ENCODE data around the gene PLB1.

PLB1 gene

DNA sequence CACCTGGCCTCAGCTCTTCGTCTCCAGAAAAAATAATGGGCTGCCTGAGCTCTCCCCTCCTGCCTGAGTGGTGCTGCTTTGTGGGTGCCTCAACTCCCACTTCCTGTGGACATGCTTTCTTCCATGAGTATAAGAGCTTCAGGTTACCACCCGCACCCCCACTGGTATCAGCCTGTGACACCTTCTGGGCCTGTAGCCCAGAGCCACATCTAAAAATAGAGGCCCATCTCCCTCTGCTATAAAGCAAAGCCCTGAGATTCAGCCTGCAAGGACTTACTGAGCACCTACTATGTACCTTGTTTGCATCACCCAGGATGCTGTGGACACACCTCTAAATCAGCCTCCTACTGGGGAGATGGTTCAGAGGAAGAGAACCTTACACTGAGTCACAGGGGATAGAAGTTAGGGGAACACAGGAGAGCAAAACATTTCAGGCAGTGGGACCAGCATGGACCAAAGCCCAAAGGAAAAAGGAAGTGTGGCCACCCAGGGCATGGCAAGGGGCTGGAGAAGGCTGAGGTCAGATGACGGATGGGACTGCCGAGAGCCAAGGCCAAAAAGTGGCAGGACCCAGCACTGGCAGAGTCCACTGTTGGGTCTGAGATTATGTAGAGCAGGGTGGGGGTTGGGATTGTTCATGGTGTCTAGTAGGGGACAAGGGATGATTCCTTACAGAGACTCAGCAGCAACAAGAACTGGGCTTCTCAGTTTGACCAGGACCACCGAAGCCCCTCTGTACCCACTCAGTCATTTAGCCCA is 132.0 kb downstream of the PLB1 start:
- DNase-seq (ENCODE audit: low read depth, low spot score), result no peak

DNA sequence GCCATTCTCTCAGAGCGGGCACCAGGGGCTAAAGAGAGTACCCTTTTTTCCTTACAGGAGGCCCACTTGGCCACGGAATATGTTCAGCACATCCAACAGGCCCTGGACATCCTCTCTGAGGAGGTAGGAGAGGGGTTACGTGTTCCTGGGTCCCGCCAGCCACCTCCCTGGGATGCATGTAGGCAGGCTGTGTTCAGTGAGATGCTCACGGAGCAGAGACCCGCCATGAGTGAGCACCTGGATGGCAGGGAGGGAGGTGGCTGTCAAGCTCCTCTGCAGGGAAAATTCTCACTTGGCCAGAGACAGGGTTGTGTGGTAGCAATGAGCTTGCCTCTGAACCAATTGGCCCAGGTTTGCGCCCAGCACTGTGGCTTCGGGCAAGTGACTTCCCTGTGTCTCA is 132.6 kb downstream of the PLB1 start:
- DNase-seq (ENCODE audit: low read depth, low spot score), result no peak

DNA sequence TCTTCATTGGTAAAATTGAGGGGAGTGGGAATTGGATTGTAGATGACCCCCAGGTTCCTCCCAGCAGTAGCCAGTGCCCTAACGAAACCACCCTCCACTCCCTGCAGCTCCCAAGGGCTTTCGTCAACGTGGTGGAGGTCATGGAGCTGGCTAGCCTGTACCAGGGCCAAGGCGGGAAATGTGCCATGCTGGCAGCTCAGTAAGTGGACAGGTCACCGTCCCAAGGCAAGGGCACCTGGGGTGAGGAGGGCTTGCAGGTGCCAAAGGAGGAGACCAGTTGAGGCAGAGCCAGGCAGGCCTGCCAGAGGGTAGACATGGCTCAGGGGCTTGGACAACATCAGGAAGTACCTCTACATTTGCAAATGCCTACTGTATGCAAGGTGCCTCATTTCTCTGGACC is 133.1 kb downstream of the PLB1 start:
- no peak for DNase-seq (ENCODE audit: low read depth, low spot score)

DNA sequence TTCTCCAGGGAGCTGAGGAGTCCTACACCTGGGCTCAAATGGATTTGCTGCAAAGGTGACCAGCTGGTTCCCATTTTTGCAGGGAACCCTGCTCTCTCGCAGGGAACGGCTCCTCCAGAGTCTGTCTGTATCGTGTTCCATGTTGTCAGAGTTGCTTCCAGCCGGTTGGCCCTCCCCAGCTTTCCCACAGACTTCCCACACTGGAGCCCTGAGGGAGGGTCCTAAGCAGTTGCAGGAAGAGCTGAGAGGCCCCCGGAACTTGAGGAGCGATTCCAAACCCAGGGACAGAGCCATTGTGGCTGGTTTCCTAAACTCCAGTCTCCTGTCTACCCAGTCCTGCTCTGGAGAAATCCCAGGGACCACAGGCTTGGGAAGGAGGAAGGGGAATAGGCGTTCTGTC is 134.1 kb downstream of the PLB1 start:
- no peak for DNase-seq (ENCODE audit: low read depth, low spot score)

DNA sequence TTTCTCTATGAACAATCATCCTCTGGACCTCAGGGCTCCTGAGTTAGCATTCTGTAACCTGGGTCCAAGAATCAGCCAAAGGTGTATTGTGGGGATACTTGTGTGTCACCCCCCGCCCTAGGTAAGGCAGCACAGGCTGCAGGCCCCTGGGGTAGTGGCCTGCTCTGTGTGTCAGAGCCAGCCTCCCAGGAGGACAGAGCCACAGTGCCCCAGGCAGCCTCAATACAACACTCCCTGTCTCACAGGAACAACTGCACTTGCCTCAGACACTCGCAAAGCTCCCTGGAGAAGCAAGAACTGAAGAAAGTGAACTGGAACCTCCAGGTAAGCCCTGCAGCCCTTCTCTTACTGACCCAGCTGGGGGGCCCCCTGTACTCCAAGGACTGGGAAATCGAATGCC is 134.5 kb downstream of the PLB1 start:
- DNase-seq (ENCODE audit: low read depth, low spot score), result no peak

DNA sequence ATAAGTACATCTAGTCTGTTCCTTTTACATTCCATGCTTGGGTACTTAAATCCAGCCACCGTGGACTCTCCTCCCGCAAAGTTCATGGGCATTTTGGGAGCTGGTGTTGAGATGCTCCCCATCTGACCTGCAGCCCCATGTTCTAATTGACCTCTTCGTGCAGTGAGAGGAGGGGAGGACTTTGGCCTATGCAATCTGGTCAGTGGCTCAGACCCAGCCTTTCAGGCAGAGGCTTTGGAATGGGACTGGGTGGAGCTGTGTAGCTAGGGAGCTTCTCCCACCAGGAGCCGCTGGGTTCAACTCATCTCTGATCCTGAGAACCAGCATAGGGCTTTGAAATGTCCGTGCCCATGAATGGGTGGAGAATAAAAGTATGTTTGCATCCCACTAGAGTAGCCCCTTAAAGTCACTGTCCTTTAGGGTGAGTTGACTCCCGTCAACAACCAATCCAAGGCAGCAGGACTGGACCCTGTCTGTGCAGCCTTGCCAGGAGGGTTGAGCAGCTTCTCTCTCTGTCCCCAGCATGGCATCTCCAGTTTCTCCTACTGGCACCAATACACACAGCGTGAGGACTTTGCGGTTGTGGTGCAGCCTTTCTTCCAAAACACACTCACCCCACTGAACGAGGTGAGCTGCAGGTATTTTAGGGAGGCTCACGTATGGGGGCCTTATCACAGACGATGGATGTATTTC is 135.8 kb downstream of the PLB1 start:
- DNase-seq (ENCODE audit: low read depth, low spot score), result no peak

DNA sequence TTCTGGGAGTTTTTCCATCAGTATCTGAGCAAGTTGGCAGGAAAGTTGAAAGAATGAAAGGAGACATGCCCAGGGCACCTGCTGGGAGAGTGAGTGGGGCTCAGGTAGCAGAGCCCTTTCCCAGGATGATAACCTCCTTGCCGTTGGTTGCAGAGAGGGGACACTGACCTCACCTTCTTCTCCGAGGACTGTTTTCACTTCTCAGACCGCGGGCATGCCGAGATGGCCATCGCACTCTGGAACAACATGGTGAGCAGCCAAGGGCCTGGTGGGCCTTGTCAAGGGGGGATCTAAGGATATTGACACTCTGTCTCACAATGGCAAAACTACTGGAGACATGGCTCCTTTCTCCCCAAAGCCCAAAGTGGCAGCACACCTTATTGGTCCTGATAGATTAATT is 136.9 kb downstream of the PLB1 start:
- no peak for DNase-seq (ENCODE audit: low read depth, low spot score)

DNA sequence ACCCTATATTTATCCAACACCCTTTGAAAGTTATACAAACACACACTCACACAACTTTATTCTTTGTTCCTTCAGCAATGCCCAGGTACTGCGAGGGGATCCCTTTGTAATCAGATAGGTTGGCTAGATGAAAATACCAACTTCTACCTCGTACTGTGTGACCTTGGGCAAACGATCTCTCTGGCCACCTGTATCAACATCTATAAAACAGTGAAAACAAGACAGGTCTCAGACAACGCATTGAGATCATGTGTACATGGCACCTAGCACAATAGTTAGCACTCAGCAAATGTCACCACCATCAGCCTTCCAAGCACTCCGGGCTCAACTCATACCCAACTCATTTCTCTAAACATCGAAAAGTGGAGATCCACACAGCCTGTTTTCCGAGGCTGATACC is 137.3 kb downstream of the PLB1 start:
- no peak for DNase-seq (ENCODE audit: low read depth, low spot score)

DNA sequence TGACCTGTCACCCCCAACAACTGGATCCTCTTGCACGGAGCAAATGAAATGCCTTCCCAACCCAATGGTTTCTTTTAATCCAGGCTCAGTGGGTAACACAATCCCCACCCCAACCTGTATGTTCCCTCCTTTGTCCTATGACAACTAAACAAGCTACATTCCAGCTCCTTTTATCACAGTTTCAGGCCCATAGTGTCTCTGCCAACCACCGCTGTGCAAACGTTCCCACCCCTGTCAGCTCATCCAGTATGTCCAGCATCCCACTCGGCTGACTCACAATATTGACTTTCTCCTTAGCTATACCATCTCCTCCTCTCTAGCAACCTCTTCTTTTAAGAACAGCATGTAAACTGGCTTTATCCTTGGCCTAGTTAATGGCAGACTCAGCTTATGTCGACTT is 137.9 kb downstream of the PLB1 start:
- no peak for DNase-seq (ENCODE audit: low read depth, low spot score)

DNA sequence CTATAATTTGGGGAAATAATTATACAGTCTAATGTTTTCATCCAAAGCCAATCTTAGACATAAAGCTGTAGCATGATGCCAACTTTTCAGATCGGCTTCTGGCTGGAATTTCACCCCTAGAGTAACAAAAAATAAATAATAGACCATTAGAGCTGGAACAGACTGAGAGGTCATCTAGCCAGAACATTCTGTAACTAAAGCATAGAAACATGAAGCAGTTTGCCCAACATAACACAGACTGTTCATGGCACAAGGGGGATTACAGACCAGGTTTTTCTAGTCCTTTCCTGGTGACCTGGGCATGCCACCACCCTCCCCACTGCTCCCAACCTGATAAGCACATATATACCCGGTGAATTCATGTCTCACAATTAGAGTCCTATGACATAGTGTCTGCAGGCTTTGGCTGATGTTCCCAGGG is 139.3 kb downstream of the PLB1 start:
- DNase-seq (ENCODE audit: low read depth, low spot score), result no peak

DNA sequence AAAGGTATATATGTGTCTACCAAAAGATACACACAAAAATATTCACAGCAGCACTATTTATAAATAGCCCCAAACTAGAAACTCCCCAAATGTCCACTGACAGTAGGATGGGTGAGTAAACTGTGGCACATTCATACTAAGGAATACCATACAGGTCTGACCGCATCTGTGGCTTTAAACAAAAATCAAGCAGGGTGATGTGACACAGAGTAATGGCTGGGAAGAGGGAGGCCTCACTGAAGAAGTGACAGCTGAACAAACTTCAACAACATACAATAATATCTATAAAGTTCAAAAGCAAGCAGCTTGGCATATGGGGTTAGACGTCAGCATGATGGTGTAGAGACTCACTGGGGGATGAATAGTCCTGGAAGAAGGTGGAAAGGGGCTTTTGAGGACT is 140.6 kb downstream of the PLB1 start:
- DNase-seq (ENCODE audit: low read depth, low spot score), result no peak

DNA sequence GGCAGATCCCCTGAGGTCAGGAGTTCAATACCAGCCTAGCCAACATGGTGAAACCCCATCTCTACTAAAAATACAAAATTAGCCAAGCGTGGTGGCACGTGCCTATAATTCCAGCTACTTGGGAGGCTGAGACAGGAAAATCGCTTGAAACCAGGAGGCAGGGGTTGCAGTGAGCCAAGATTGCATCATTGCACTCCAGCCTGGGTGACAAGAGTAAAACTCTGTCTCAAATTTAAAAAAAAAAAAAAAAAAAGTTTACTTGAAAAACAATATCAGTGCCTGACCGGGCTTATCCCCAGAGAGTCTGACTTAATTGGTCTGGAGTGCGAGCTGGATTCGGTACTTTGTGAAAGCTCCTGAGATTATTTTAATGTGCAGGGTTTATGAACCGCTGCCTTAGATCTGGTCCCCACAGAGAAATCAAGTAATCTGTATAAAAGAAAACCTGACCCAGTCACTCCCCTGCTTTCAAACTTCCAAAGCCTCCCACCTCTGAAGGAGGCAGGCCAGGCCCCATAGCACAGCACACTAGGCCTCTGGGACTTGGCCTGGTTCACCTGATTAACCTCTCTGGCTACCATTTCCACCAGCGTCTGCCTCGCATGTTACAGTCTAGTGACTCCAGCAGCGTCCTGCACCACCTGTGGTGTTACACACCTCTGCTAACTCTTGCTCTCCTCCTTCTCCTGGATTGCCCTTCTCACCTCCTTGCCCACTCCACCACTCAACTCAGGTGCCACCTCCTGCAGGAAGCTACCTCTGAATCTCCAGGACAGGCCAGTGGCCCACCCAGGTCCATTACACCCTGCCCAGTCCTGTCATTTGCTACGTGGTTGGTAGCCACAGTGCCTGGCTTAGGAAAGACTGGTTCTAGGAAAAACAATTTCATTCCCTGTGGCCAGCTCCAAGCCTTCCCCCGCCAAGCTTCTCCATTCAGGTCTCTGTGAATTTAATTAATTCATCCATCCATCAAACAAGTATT is 141.5 kb downstream of the PLB1 start:
- no peak for DNase-seq (ENCODE audit: low read depth, low spot score)

DNA sequence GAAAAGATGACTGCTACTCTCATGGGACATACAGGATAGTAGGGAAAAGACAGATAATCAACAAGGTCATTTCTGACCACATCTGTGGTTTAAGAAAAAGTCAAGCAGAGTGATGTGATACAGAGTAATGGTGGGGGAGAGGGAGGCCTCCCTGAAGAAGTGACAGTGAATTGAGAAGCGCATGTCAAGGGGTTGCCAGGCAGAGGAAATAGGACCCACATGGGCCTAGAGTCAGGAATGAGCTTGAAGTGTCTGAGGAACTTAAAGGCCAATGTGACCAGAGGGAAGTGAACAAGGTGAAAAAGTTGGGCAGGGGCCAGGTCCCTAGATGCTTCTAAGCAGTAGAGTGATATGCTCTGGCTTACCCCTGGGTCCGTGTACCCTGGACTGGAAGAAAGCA is 142.2 kb downstream of the PLB1 start:
- DNase-seq (ENCODE audit: low read depth, low spot score), result no peak

DNA sequence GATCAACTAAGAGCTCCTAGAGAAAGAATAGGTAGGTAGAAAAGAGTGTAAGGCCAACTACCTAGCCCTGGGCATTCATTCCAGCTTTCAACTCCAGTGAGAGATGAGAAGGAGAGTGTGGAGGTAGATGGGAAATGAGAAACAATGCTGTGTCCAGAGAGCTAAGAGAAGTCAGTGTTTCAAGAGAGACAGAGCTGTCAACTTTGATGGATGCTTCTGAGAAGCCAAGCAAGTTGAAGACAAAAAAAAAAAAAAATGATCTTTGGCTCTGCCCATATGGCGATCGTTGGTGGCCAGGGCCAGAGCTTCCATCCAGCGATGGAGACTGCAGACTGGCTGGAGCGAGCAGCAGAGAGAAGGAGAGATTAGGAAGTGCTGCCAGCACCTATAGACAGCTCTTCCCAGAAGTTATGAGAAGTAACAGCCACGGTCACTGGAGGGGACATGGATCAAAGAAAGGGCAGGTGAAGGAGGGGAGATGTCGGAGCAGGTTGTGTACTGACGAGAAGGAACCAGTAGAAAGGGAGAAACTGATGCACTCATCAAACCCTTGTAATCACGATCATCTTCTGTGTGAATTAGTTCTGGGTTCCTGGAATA is 143.3 kb downstream of the PLB1 start:
- DNase-seq (ENCODE audit: low read depth, low spot score), result no peak

DNA sequence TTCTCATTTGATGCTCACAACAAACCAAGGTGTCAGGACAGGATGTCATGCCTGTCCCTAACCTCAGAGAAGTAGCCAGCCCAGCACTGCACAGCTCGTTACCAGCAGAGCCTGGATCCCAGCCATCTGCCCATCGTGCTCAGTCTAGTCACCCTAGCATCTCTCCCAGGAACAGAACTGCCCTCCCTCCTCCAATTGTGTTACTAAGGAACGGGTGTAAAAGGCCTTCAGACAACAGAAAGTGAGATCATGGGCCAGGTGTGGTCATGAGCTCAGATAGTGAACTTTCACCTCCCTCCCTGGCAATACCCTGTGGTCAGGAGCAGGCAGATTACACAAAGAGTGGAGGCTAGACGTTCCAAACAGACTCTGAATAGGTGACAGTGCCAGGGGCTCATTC is 144.0 kb downstream of the PLB1 start:
- DNase-seq (ENCODE audit: low read depth, low spot score), result no peak

DNA sequence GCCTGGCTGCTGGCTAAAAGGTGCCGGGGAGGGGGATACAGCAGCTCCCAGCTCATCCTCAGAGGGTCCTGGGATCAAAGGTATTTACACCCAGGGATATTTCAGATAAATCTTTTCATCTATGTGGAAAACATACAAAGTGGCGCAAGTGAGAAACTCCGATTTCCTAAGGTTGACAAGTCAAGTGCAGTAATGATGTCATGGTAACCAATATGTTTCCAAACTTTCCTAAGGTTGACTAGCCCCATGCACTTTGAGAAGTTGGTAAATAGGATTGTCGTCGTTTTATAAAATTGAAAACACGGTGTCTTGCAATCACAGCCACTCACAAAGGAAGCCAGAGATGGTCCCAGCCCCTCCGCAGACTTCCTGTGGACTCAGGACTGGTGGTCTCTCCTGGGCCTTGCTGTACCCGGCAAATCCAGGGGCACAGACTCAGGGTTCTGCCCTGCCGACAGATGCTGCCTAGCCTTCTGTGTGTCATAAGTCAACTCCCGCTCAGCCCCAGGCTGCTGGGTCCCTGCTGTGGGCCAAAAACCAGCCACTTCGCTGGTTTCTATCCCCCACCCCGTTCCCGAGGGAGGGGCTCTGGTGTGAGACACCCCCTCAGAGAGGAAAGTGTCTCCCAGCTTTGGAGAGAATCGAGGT is 144.5 kb downstream of the PLB1 start:
- no peak for DNase-seq (ENCODE audit: low read depth, low spot score)

DNA sequence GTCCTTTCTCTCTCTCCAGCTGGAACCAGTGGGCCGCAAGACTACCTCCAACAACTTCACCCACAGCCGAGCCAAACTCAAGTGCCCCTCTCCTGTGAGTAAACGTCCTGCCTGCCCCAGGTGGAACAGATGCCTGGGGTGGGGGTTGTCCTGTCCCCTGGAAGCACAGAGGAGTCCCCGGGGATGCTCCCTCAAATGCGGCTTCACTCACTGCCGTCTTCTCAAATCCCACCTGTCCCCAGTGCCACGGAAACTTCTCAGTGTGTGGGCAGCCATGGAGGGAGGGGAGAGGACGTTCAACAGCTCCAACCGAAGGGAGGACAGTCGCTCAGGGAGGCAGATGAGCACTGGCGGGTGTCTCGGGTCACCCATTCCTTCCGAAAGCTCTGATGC is 145.0 kb downstream of the PLB1 start:
- no peak for DNase-seq (ENCODE audit: low read depth, low spot score)

DNA sequence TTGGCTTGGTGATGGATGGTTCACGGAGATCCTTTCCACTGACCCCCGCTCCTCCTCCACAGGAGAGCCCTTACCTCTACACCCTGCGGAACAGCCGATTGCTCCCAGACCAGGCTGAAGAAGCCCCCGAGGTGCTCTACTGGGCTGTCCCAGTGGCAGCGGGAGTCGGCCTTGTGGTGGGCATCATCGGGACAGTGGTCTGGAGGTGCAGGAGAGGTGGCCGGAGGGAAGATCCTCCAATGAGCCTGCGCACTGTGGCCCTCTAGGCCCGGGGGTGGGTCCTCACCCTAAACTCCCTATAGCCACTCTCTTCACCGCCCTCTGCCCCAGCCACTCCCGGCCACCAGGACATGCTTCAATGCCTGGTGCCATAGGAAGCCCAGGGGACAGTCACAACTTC is 146.9 kb downstream of the PLB1 start:
- DNase-seq (ENCODE audit: low read depth, low spot score), result no peak

DNA sequence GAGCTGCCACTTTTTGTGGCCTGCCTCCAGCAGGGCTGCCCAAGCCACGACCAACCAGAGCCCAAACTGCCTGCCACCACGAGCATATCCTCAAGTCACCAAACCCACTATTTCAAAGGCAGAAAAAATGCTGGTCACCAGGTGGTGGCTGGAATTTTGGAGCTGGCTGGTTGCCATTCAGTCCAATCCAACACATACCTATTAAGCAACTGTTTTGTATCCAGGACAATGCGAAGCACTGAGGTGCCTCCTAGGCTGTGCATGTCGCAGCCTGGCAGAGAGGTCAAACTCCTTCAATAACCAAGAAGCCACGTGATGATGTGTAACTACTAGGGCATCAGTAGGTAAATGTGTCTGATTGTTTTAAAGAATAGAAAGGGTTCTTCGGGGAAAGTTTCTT is 147.5 kb downstream of the PLB1 start:
- DNase-seq (ENCODE audit: low read depth, low spot score), result no peak

DNA sequence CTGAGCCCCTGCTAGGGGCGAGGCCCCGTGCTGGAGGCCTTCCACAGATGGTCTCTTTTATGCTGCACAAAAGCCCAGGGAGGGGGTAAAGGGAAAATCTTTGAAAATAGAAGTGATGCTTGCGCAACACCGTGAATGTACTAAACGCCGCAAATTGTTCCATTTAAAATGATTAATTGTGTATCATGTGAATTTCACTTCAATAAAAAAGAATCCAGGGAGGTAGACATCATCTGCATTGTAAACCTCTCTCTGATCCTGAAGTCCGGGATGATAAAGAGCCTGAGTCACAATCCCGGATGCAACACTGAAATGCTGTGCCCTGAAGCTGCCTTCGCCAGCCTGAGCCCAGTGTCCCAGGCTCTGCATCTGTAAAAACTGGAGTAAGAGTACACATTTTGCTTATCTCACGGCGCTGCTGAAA is 148.1 kb downstream of the PLB1 start:
- no peak for DNase-seq (ENCODE audit: low read depth, low spot score)

DNA sequence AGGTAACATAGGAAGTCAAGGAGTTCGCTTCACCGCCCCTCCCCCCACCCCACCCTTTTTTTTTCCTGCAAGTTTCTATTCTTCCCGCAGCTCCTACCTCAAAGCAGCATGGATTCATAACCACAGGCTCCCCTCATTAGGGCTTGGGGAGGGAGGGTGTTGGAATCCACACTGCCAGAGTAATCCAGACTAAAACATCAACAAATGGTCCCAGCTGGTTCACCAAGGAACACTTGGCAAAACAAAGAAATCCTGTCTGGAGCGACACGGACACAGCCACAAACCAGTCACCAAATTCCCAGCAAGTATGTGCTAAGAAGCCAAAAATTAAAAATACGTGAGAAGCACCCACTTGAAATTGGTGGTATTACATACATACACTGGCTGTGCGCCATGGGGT is 148.9 kb downstream of the PLB1 start:
- no peak for DNase-seq (ENCODE audit: low read depth, low spot score)
